Fibroblast of gingiva (primary cell): ENCODE data around the gene KCNQ1.
"Not testable (repeated sequence)": the region's sequence is repeated elsewhere in the genome, so short reads cannot be mapped to it uniquely, and the experiment has no call there.

ENCODE experiments used
- DNase-seq: peaks from one replicate; pipeline ENCODE4 v3.0.0-alpha.2; 2011; ENCODE audit warnings: low read depth

KCNQ1 gene

DNA sequence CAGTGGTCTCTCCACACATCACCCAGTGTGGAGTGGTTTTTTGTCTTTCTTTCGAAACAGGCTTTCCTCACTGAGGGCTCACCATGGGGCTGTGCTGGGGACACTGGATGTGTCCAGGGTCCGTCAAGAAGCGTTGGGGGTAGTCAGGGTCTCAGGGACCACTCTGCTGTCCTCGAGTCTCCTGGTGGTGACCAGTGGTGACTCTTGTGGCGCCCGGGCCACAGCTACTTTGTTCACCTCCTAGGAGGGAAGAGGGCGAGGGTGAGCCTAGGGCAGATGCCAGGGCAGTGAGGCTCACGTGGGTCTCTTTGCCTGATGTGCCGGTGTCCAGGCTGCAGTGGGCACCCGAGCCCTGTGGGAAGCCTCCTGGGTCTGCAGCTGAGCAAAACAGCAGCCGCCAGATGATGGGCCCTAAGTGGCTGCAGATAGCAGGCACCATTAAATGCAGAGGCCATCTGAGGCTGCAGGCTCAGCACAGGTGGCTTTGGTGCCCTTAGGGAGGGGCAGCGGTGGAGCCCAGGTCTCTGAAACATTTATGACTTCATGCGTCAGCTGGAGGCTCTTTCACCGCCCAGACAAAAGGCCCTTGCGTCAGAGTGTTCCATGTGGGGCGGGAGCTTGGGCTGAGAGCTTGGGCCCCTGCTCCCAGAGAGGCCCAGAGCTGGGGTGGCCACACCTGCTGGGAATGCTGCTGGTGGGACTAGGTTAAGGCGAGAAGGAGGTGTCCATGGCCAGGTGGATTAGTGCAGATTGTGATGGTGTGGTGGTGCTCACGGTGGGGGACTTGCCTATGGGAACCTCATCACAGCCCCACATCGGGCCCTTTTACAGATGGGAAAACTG lies 29.5 kb downstream of the KCNQ1 start:
- no peak for DNase-seq

DNA sequence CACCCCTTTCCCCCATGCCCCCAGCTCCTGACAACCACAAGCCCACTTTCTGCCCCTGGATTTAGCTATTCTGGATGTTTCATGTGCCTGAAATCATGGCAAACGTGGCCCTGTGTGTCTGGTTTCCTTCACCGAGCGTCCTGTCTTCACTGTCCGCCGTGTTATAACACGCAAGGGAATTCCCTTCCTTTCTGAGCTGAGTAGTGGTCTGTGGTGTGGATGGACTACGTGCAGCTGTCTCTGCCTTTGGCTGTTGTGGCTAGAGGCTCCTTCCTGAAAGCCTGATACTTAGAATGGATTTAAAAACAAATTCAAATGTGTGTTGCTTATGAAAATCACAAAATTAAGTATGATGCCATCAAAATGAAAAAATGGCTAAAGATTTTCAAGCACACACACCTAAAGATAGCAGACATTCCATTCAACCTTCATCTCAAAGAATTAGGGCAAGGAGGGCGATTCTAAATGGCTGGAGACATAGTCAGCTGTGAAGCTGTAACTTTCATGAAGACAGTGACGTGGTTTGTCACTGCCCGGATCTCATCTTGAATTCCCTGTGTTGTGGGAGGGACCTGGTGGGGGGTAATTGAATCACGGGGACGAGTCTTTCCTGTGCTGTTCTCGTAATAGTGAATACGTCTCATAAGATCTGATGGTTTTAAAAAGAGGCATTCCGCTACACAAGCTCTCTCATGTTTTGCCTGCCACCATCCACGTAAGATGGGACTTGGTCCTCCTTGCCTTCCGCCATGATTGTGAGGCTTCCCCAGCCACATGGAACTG lies 30.5 kb downstream of the KCNQ1 start:
- DNase-seq: no peak

DNA sequence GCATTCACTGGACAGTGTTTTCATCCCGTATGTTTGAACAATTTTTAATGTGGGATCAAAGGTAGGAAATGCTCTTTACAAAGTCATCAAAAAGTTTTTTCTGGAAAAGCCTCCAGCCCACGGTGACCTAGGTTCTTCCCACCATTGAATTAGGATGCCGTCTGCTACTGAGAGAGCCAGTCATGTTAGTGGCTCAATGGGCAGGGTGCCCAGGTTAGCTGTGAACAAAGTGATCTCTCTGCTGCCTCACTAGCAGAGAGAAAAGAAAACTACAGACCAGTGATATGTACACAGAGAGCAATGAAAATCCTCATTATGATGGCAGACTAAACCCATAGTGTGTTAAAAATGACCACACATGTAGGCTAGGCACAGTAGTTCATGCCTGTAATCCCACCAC lies 32.4 kb downstream of the KCNQ1 start:
- no peak for DNase-seq

DNA sequence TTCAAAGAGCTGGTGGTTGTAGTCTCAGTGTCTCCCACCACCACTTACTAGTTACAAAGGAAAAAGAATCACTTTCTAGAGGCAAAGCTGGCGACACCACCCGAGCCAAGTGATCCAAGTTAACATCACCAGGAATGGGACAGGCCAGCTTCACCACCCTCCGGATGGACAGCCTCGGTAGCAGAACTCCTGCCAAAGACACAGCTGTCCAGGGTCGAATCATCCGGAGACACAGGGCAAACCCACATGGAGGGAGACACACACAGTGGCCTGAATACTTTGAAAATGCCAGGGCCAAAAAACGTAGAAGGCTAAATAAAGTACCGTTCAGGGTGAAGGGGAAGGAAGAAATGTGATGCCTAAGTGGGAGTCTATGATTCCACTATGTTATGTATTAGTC lies 33.1 kb downstream of the KCNQ1 start:
- DNase-seq: no peak

DNA sequence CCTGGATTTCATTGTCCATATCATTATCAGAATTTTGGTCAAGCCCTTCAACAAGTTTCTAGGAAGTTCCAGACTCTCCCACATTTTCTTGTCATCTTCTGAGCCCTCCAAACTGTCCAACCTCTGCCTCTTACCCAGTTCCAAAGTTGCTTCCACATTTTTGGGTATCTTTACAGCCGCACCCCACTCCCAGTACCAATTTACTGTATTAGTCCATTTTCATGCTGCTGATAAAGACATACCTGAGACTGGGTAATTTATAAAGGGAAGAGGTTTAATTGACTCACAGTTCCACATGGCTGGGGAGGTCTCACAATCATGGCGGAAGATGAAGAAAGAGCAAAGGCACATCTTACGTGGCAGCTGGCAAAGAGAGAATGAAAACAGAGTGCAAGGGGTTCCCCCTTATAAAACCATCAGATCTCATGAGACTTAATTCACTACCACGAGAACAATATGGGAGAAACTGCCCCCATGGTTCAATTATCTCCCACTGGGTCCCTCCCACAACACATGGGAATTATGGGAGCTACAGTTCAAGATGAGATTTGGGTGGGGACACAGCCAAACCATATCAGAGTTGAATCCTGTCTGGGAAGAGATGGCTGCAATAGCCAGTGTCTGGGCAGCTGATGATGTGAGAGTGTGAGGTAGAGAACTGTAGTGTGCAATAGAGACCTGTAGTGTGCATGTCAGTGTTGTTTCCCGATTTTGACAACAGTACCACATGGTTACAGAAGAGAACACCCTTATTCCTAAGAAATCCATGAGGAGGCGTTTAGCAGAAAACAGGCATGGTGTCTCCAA lies 35.5 kb downstream of the KCNQ1 start:
- not testable (repeated sequence) for DNase-seq

DNA sequence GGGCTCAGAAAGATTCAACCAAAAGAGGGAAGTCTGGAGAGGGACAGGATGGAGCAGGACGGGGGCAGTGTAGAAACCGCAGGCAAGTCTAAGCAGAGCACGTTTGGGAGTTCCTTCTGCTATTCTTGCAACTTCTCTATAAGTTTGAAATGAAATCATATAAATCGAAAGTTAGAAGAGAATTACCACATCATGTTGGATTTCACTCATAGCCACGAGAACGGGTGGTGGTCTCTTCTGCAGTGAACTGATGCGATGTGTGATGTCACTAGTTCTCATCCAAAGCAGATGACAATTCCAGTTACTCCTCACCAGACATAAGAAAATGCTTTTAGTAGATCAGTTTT lies 36.0 kb downstream of the KCNQ1 start:
- no peak for DNase-seq

DNA sequence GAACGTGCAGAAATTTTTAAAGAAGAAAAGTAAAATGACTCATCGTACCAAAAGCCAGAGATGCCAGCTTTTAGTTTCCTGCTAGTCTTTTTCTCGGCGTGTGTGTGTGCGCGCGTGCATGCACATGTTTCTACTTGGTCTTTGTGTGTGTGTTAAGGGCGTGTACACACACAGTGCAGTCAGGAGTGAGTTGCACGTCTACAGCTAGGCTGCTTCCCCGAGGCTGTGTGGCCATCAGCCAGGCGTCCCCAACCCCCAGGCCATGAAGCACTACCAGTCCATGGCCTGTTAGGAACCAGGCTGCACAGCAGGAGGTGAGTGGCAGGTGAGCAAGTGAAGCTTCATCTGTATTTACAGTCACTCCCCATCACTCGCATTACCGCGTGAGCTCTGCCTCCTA lies 36.4 kb downstream of the KCNQ1 start:
- no peak for DNase-seq

DNA sequence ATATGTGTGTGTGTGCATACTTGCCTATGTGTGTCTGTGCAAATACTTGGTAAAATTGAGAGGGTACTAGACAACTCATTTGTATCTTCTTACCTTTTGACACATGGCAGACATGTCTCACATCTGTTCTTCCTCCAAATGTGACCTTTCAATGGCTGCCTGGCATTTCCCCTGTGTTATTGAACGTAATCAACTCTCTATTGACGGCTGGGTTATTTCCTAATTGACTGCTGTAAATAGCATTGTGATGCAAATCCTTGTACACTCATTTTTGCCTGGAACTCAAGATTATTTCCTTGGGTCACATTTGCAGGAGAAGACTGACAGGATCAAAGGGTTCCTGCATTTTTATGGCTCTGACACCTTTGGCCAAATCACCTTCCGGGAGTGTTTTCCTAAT lies 37.4 kb downstream of the KCNQ1 start:
- no peak for DNase-seq

DNA sequence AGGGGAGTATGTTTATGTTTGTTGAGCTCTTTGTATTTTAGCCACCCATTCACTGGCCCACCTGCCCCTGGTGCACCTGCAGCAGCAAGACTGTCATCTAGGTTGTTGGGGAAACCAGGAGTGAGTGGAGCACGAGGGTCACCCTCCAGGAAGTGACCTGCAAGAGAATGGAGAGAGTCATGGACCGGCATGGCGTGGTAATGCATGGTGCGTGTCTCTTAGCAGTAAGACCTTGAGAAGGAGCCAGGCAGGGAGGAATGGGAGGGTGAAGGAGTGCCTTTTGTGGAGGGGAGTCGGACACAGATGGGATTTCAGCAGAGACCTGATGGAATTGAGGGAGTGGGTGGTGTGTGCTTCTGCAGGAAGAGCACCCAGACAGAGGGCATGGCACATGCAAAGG lies 37.9 kb downstream of the KCNQ1 start:
- no peak for DNase-seq

DNA sequence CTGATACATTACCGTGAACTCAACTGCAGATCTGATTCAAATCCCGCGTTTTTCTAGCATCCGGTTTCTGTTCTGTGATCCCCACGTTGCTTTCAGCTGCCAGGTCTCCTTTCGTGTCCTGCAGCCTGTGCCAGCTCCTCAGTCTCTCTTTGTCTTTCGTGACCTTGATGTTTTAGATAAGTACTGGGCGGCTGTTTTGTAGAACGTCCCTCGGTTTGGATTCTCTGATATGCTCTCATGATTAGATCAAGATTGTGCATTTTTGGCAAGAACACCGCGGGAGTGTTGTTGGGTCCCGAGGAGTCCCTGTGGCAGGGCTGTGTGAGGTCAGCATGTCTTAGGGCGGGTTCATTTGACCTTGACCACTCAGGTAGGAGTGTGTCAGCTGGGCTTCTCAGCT lies 38.6 kb downstream of the KCNQ1 start:
- DNase-seq: no peak

DNA sequence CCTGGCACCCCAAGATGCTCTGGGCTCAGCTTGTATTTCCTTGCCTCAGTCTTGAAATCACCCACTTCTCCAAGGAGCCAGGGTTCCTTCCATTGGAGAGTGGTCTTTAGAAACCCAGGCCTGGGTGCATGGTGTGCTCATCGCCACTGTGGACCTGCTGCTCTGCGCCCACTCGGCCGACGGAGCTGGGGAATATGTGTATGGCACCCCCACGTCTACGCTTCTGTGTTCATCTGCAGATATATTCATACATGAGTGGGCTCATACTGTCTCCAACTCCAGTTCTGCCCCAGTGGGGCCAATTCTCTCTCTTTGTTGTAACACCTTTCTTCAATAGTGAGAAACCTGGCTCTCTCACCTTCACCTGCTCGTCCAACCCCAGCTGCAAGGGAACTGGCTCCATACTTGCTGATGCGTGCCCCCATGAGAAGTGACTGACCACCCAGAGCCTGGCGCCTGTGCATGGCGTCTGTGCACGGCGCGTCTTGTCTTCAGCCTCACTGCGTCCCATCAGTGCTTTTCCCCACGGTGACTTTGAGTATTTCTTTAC lies 39.8 kb downstream of the KCNQ1 start:
- DNase-seq: no peak

DNA sequence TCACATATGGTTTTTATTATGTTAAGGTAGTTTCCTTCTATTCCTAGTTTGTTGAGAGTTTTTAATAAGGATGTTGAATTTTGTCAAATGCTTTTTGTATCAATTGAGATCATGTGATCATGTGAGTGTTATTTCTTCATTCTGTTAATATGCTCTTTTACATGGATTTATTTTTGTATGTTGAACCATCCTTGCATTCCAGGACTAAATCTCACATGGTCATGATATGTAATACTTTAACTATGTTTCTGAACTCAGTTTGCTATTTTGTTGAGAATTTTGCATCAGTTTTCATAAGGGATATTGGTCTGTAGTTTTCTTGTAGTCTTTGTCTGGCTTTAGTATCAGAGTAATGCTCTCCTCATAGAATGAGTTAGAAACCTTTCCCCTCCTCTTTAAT lies 43.2 kb downstream of the KCNQ1 start:
- DNase-seq: no peak

DNA sequence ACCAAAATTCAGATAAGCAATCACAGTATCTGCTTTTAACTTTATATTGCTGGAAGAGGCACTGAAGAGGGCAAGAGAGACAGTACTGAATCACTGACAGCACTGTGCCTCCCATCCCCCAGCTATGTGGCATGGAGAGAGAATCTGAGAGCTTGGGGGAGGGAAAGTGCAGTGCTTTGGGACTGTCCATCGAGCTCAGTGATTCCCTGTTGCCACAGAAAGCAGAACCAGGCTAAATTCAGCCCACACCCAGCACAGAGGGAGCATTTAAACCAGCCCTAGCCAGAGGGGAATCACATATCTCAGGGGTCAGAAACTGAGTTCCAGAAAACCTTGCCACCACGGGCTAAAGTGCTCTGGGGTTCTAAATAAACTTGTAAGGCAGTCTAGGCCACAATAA lies 44.3 kb downstream of the KCNQ1 start:
- DNase-seq: no peak

DNA sequence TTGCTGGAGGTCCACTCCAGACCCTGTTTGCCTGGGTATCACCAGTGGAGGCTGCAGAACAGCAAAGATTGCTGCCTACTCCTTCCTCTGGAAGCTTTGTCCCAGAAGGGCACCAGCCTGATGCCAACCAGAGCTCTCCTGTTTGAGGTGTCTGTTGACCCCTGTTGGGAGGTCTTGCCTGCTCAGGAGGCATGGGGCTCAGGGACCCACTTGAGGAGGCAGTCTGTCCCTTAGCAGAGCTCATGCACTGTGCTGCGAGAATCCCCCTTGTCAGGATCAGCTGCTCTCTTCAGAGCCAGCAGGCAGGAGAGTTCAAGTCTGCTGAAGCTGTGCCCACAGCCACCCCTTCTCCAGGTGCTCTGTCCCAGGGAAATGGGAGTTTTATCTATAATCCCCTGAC lies 53.1 kb downstream of the KCNQ1 start:
- DNase-seq: not testable (repeated sequence)

DNA sequence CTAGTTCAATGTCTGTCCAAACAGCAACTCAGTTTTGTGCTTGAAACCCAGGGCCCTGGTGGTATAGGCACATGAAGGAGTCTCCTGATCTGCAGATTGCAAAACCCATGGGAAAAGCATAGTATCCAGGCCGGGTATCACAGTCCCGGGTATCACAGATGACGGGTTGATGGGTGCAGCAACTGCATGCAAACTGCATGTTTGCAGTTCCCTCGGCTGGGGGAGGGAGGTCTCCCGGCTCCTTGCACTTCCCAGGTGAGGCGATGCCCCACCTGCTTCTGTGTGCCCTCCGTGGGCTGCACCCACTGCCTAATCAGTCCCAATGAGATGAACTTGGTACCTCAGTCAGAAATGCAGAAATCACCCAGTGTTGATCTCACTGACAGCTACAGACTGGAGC lies 53.9 kb downstream of the KCNQ1 start:
- no peak for DNase-seq

DNA sequence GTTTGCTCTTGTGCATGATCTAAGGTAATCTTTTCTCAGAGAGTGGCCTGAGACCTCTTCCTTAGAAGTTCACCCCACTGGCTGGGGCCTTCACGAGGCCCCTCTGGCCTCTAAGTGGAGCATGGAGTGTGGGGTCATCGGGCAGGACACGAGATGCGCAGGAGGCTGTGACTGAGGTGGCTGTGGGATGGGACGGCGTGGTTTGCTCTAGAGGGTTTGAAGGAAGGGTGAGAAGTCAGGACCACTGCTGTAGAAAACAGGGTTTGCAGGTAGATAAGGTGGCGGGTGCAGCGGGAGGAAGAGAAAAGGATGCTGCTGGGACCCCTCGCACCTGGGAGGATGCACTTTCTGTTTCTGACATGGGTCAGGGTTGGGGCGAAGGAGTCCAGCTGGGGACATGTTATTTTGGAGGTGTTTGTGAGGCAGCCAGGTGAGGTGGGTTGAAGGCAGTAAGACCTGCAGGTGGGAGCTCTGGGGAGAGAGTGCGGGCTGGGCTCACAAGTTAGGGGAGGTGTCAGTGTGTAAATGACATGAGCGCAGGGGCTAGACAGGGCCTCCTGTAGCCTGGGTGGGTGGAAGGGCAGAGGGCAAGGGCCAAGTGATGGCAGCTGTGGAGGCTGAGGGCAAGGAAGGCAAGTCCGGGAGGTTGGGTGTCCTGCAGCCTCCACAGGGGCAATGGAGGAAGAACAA lies 62.5 kb downstream of the KCNQ1 start:
- DNase-seq: no peak

DNA sequence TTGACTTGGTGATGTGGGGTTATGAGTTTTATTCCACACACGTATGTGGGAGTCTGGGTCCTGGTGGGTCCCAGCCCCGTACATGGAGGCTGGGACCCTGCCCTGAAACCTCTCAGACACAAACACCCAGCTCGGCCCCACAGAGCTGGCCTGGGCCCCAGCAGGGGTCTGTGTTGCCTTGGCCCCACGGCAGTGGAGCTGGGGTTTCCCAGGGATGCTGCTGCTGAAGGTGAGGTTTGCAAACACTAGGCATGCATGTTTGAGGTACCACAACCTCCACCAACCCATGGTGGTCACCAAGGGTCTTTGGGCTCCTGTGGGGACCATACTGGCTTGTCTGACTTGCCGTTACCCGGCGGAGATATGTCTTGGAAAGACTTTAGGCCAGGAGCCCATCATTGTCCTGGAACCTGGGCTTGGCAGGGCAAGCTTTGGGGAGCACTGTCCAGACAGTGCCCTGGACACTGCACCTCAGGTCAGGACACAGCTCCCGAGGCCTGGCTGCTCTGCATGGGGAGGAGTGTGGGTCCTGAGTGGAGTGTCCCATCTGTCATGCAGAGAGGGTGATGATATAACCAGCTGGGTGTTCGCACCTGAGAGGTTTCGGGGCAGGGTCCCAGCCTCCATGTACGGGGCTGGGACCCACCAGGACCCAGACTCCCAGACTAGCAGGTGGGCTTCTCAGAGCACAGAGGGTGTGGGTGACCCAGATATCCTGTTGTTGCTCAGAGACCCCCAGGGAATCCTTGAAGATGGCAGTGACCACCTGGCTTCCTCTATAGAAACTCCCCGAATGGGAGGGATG lies 63.3 kb downstream of the KCNQ1 start:
- no peak for DNase-seq

DNA sequence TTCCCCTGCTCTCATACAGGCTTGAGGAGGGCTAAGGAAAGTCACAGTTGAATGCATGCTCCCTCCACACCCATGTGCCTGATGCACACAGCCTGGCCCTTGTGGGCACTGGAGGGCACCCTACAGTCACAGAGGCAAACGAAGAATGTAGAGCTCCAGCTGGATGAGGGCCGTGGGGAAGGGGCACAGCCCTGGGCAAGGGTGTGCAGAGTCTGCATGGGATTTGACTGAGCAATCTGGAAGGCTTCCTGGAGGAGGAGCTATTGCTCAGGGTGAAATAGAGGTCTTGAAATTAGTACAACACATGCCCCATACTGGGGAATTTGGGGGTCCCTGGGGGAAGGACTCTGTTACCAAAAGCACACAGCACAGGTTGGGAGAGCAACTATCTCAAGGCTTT lies 64.0 kb downstream of the KCNQ1 start:
- no peak for DNase-seq

DNA sequence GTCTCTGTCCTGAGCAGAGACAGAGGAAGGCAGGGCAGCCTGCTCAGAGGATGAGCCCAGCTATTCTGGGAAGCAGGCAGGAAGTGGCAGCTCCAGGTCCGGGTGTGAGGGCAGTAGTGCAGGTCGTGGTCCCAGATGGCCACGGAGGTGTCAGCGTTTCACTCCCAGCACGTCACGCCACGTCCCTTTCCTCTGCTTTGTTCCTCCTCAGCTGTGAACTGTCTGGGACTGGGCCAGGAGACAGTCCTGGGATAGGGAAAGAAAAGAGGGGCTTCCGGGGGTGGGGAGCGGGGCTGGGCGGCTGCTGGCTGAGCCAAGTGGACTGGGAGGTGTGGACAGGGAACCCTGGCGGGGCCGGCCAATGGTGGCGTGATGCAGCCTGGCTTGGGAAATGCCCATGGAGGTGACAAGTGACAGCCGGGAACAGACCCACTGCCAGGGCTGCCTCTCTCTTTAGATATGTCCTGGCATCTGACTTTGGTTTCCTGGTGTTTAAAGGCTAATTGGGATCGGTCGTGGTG lies 64.7 kb downstream of the KCNQ1 start:
- no peak for DNase-seq

DNA sequence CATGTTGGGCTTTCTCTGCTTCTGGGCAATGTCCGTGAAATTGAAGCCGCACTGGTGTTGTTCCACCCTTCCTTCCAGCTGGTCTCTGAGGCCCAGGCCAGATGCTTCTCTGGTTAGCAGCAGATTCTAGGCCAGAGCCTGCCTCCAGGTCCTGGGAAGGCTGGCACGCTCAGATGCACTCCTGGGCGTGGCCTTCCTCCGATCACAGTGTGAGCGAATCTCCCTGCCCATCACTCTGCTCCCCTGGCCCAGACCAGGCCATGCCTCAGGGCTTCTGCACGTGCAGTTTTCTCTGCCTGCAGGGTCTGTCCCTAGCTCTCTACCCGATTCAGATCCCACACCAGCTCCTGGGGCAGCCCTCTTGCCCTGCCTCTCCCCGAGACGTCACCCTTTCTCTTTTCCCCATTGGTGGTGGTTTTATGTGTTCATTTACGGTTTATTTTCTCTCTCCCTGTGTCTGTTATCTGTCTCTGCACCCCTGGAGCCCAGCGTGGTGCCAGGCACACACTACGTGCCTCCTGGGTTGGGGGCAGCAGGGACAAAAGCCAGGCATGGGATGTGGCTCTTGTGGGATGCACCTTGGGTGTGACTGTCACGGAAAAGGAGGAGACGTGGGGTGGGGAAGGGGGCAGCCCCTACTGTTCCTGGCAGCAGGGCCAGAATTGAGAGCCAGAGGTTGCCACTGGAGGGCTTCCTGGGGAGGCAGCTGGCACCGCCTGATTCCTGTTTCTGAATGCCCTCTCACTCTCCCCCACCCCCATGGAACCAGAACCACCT lies 66.0 kb downstream of the KCNQ1 start:
- peak; percentile 28 for DNase-seq
